Ovary (tissue), 9 donors: Measurements from ENCODE around the gene NDUFV1. TPM values are rescaled to one million over a fixed set of nuclear protein-coding genes. Genes with fewer than 3 reads are reported as not detected.

Experiments used
- DNase-seq, 5 donors: peaks; one replicate each; pipeline ENCODE4 v3.0.0-alpha.2; 2019 to 2020
- H3K27ac ChIP-seq, 2 donors: fragments of 200-600 bp; one replicate each; pipeline versions ENCODE4 v1.5.1 to v1.8.0; 2019 to 2022
- H3K27me3 ChIP-seq: fragments of 200-600 bp; one replicate; pipeline ENCODE4 v1.8.0; 2022
- H3K36me3 ChIP-seq: fragments of 200-600 bp; sonication (generic); one replicate; pipeline ENCODE4 v1.5.1; 2019
- H3K4me1 ChIP-seq: one replicate; pipeline ENCODE4 v1.8.1; 2013; ENCODE audit warnings: mild to moderate bottlenecking, moderate library complexity; ENCODE audit not compliant: insufficient read depth
- H3K4me3 ChIP-seq: fragments of 200-600 bp; sonication (generic); one replicate; pipeline ENCODE4 v1.5.1; 2017
- H3K9me3 ChIP-seq, 2 donors: fragments of 200-600 bp in 1 of 2; sonication (generic) in 1 of 2; one replicate each; pipeline versions ENCODE4 v1.5.1 to v1.8.1; 2013 to 2019; ENCODE audit warnings: mild to moderate bottlenecking in 1 of 2, moderate library complexity in 1 of 2
- CTCF ChIP-seq, 3 donors: fragments of 450-650 bp in 2 of 3; fragments of 200-600 bp in 1 of 3; IDR thresholded peaks; one replicate each; pipeline versions ENCODE4 v1.5.1 to v1.8.0; 2016 to 2022; ENCODE audit warnings: antibody characterized with exemption in 3 of 3, mild to moderate bottlenecking in 1 of 3
- EP300 ChIP-seq: sonication (generic); formaldehyde crosslinking; IDR thresholded peaks from one replicate; pipeline ENCODE4 v1.6.1; 2017; ENCODE audit warnings: antibody characterized with exemption
- POLR2A ChIP-seq: fragments of 450-650 bp; IDR thresholded peaks from one replicate; pipeline ENCODE4 v1.6.1; 2017; ENCODE audit warnings: antibody characterized with exemption, mild to moderate bottlenecking, moderate library complexity
- WGBS, 3 donors: extraction: QIAGEN DNeasy Blood & Tissue Kit in 1 of 3; methylation state at CpG; one replicate each; pipeline versions ENCODE4 v1.1.5 to v1.1.7; 2013 to 2017; 5-methylcytosine and 5-hydroxymethylcytosine counted together
- intact Hi-C, 4 donors: fragments of 100-400 bp; cut with DNase I; formaldehyde crosslinking; loops; one replicate each; pipeline versions ENCODE4 v1.11.0 to v1.15.1; 2022 to 2023
- polyA plus RNA-seq, 2 donors: library from polyadenylated mRNA; stranded (reverse); fragments of 200-250 nt in 1 of 2; fragments of 350-450 nt in 1 of 2; fragmentation: Illumina TruSeq in 1 of 2; extraction: RNeasy Lipid Tissue Mini Kit (QIAGEN cat#74804) in 1 of 2; gene quantifications; one replicate each; pipeline ENCODE4 v1.2.3, GENCODE V29; 2013 to 2014
- total RNA-seq, 7 donors: library from RNA; depleted of rRNA in 2 of 7; stranded (reverse); fragments of >200 nt in 2 of 7; fragmentation: NEBNext Ultra II Directional in 3 of 7; extraction: Animal tissue kit (Norgen Biotek cat#: 25700) in 3 of 7; gene quantifications; one replicate each; pipeline versions ENCODE4 v1.1.0 to v1.2.4, GENCODE V29; 2016 to 2023
- donor health status: DM: no; HTN: no; CAD: no; lungs with moderate emphysema.
- donor health status: DM: no; HTN: no; CAD: no.
- donor health status: Bipolar disorder and iron deficiency.
- donor health status: DM: yes; HTN: yes; CAD: no.
- donor health status: DM: no; HTN: no; CAD: no.
- donor health status: DM: yes; HTN: yes; CAD: no.

The NDUFV1 gene
- total and polyA plus RNA-seq, 9 donors, result 47.7 to 184 (median 169) TPM

- 76 to 81% (median 79%) methylated on average over 13 of the region's 13 CpGs for WGBS, 3 donors
- Histone ChIP-seq H3K9me3 (no peaks in the 10 kb centered on the region), H3K36me3 (no peaks in the 10 kb centered on the region), H3K27ac (no peak overlapping the region), H3K27me3 (no peaks in the 10 kb centered on the region), H3K4me1 (no peaks in the 10 kb centered on the region), H3K4me3 (no peak overlapping the region)
- intact Hi-C loops, result no loop called here
- TF ChIP-seq POLR2A (no peak), CTCF (IDR thresholded peaks at IDR 0.05) (no peak), EP300 (no peak)
- no peak for DNase-seq
Observed at GRCh38 chr11:67612751-67613150, 6.0 kb downstream of the NDUFV1 start.

GRCh38 chr11:67613313-67613959, 6.7 kb downstream of the NDUFV1 start:
- intact Hi-C loops, result no loop called here
- DNase-seq, result peak in 1 of 5 donors; percentile 25
- Histone ChIP-seq H3K4me3 (no peak overlapping the region), H3K4me1 (no peaks in the 10 kb centered on the region), H3K36me3 (no peaks in the 10 kb centered on the region), H3K27ac (no peak overlapping the region), H3K9me3 (no peaks in the 10 kb centered on the region), H3K27me3 (no peaks in the 10 kb centered on the region)
- no peak for TF ChIP-seq EP300
- TF ChIP-seq CTCF (IDR thresholded peaks at IDR 0.05), result no peak
- no peak for TF ChIP-seq POLR2A
- 78 to 83% (median 80%) methylated on average over 16 to 17 of the region's 17 CpGs for WGBS, 3 donors

DNA sequence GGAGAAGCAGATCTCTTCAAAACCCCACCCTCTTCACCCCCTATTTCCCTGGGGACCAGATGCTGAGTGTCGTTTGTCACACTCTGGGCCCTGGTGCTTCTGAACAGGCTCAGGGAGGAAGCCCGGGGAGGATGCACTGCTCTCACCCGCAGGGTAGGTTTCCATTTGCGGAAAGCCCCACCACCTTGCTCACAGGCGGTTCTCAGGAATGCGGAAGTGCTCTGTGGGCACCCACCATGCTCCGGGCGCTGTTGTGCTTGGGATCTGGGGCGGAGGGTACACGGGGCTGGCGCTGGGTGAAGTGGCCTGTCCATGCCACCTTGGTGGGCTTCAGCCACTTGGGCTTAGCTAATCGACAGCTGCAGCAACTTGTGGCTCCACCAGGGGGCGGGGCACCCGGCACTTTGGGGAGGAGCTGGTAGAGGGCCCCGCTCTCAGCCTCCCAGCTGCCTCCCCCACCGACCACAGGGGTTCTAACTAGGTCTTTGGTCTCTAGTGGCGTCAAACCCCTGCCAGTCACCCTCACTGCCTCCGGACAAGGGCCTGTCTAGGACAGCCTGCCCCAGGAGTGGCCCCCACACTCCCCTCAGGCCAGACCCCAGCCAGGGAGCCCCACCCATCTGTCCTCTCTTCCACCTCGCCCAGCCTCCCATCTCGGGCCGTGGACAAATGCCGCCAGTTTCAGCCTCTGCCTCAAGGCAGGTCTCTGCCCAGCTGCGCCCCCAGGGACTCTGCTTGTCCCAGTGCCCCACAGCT, 7.4 kb downstream of the NDUFV1 start:
- no peaks in the 10 kb centered on the region for H3K27me3 ChIP-seq
- H3K9me3 ChIP-seq, result no peaks in the 10 kb centered on the region
- no peaks in the 10 kb centered on the region for H3K36me3 ChIP-seq
- intact Hi-C loops, result no loop called here
- no peak overlapping the region for H3K27ac ChIP-seq
- peak in 3 of 5 donors; percentile 66 to 75 (median 69) for DNase-seq
- no peaks in the 10 kb centered on the region for H3K4me1 ChIP-seq
- TF ChIP-seq EP300 (no peak), CTCF (IDR thresholded peaks at IDR 0.05) (peak; percentile 47 to 58 (median 51))
- WGBS, 3 donors, result 10 to 16% (median 11%) methylated on average over 15 to 23 of the region's 23 CpGs
- peak overlapping the region; percentile 19 for H3K4me3 ChIP-seq

GRCh38 chr11:67614730-67615714, 8.3 kb downstream of the NDUFV1 start:
- TF ChIP-seq CTCF (IDR thresholded peaks at IDR 0.05) (no peak), EP300 (no peak)
- intact Hi-C loops, result no loop called here
- Histone ChIP-seq H3K27ac (no peak overlapping the region), H3K4me3 (no peak overlapping the region), H3K36me3 (no peaks in the 10 kb centered on the region), H3K9me3 (no peaks in the 10 kb centered on the region), H3K27me3 (no peaks in the 10 kb centered on the region), H3K4me1 (no peaks in the 10 kb centered on the region)
- DNase-seq, result peak in 1 of 5 donors; percentile 30
- 71 to 76% (median 75%) methylated on average over 8 to 18 of the region's 18 CpGs for WGBS, 3 donors
